Retina (tissue), 1 donor: ENCODE measurements around the gene ZDHHC9.
"Not testable (repeated sequence)": the region's sequence is repeated elsewhere in the genome, so short reads cannot be mapped to it uniquely, and the experiment has no call there.

Experiments used
- DNase-seq: peaks from one replicate; pipeline ENCODE4 v3.0.0-alpha.2; 2016

The ZDHHC9 gene

GRCh38 chrX:129843459-129844306 is at the start of gene ZDHHC9:
TSS of gene ZDHHC9 (minus strand) at chrX:129843886. CDS start at chrX:129841945, 1,941 bp downstream.
- DNase-seq: peak; percentile 94

GRCh38 chrX:129877401-129877800 is 33.7 kb upstream of the ZDHHC9 start:
- no peak for DNase-seq

- DNase-seq: no peak
Measured at GRCh38 chrX:129876771-129877305, 33.2 kb upstream of the ZDHHC9 start.

DNA sequence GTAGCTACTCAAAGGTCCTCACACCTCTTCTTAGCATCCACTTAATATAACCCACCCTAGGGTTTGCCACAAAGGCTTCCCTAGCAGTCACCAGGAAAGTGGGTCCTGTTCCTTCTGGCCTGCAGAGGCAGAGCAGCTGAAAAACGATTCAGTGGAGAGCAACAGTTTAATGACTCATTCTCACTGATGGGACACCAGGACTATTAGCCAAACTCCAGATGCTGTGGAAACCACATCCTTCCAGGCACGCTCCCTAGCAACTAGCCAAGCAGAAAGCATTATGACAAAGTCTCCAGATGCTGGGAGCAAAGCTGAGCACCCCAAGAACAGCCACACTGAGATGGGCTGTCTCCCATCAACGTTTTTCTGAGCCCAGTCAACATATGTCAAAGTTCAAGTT is 32.0 kb upstream of the ZDHHC9 start:
- no peak for DNase-seq

DNA sequence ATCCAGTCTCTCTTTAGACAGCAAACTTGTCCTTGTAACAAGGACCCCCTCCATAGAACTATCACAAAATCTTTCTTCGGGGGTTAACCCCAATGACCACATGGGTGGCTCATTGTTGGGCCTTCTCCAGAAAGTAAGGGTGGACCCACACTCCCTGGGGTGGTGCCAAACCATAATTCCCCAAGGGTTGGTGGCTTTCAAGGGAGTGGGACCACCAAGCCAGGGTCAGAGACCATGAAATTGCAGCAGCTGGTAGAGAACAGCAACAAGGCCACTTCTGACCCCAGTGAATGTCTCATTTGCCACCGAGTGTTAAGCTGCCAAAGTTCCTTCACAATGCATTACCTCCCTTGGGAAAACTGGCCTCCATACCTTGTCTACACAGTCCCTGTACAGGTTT is 28.8 kb upstream of the ZDHHC9 start:
- DNase-seq: no peak

GRCh38 chrX:129866321-129866720 is 22.6 kb upstream of the ZDHHC9 start:
- DNase-seq: not testable (repeated sequence)

DNA sequence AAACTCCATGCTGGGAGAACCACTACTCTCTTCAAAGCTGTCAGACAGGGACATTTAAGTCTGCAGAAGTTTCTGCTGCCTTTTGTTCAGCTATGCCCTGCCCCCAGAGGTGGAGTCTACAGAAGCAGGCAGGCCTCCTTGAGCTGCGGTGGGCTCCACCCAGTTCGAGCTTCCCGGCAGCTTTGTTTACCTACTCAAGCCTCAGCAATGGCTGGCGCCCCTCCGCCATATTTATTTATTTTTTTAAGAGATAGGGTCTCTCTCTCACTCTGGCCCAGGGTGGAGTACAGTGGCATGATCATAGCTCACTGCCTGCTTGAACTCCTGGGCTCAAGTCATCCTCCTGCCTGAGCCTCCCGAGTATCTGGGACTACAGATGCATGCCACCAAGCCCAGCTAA is 15.4 kb upstream of the ZDHHC9 start:
- DNase-seq: not testable (repeated sequence)

GRCh38 chrX:129851825-129852224 is 8.1 kb upstream of the ZDHHC9 start:
- DNase-seq: not testable (repeated sequence)

GRCh38 chrX:129846716-129847115 is 3.0 kb upstream of the ZDHHC9 start:
- no peak for DNase-seq

GRCh38 chrX:129845616-129846190 is 2.0 kb upstream of the ZDHHC9 start:
- DNase-seq: no peak

- no peak for DNase-seq
Measured at GRCh38 chrX:129843209-129843458, 552 bp downstream of the ZDHHC9 start.

GRCh38 chrX:129842510-129843208 is 1.0 kb downstream of the ZDHHC9 start:
- DNase-seq: peak; percentile 35

GRCh38 chrX:129840344-129840743 is 3.3 kb downstream of the ZDHHC9 start:
- DNase-seq: no peak

GRCh38 chrX:129836827-129837226 is 6.9 kb downstream of the ZDHHC9 start:
- DNase-seq: no peak

- no peak for DNase-seq
Measured at GRCh38 chrX:129833153-129833990, 10.3 kb downstream of the ZDHHC9 start.

DNA sequence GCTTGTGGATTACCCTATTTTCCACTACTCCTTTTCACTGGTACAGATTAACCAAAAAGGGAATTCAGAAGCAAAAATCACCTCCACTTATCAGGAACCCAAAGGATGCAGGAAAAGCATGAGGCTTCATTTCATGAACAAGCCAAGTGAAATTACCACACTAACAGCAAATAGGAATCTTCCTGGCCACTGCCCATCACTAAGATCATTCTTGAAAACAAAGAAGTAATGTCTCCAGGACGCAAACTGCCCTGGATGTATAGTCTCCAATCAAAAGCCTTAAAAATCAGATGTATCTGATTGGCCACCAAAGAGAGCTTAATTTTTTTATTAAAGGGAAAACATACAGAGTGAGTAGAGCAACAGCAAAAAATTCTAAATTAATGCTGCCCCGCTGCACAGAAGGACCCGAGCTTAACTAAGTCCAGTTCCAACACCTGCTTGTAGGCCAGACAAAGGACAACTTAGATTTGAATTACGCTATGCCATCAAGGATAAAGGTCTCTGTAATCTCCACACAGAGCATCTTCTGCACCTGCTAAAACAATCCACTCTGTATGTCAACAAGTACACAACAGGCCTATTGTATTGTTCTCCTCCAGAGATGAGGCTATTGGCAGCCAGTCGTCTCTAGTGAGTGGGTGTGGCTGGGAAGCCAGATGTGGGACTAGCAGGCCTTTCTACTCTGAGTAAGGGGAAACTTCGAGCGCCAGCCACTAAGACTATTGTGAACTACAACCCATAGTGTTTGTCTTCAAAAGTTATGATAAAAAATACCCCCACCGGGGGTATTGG is 12.4 kb downstream of the ZDHHC9 start:
- no peak for DNase-seq

DNA sequence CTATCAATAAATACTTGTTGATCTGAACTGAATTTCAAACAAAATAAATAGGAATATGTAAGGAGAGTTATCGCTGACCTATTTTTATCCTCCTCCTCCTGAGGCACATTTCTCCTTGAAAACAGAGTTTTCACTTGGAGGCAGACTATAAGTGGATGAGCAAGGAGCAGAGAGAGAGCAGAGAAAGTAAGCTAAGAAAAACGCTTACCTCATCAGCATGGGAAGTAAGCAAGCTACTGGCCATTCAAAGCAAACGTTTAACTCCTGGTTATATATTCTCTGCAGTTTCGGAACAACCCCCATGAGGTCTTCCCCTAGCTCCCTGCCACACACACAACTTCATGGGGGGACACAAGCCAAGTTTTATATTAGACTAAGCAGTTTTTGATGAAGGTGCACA is 13.2 kb downstream of the ZDHHC9 start:
- DNase-seq: no peak

DNA sequence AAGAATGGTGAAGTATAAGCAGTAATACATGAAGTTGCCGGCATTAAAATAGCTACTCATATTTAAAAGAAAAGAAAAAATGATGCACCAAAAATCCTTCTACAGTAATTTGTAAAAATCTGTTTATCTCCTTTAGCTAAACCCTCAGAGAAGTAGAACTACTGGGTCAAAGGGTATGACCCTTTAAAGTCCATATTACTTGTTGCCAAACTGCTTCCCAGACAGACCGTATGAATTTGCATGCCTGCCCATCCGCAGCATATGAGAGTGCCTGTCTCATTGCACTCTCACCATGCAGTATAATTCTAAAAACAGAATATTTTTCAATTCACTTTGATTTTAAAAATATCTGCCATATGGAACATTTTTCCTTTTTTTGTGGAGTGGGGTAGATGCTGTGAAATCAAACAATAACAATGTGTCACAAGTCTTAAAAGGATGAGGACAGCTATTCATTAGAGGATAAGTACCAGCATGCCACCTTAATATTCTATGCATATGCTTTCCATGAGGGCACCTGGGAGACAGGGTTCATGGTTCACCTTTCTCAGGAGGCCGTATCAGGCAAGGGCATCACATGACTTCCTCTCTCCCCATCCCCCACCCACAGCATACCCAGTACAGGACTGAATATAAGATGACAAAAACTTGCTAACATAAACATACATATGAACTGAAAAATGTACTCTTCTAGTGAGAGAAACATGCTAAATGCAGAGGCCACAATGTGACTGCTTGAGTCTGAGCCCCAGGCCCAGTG is 17.8 kb downstream of the ZDHHC9 start:
- no peak for DNase-seq

DNA sequence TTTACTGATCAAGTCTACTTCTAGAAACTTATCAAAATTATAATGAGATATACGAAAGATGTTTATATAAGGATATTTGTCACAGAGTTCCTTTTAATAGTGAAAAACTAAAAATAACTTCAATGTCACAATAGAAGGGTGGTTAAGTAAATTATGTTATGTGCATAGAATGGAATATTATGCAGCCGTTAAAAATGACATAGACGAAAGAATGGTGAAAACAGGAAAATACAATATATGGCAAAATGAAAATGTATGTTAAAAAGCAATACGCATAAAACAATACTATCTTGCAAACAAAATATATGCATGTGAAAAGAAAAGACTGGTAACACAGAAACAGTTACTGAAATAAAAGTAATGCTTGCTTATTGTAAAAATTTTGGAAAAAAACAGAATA is 19.1 kb downstream of the ZDHHC9 start:
- DNase-seq: no peak

DNA sequence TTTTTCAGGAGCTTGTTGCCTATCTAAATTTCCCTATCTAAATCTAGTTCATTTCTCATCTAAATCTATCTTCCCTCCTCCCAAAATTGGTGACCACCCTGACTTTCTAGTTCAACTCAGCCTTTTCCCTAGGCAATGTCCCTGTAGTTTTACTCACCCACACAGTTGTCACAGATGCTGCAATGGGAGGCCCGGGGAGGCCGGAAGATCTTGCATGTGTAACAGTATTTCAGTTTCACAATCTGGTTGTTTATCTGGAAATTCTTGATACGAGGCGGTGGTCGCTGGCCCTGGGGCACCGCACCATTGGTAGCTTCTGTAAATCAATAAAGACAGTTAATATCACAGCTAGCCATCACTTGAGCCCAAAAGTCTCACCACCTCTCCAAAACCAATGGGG is 20.2 kb downstream of the ZDHHC9 start:
- DNase-seq: no peak

- no peak for DNase-seq
Measured at GRCh38 chrX:129823115-129823514, 20.6 kb downstream of the ZDHHC9 start.
